Gastrocnemius medialis (tissue), 4 donors: ENCODE data around the gene EPHB2. TPM values are rescaled to one million over a fixed set of nuclear protein-coding genes. Genes with fewer than 3 reads are reported as not detected.

Source experiments
- ATAC-seq, 2 donors: fragments of 150-250 bp; one replicate each; pipeline ENCODE4 v1.9.1; 2016
- DNase-seq, 2 donors: peaks; one replicate each; pipeline ENCODE4 v3.0.0-alpha.2; 2019
- H3K27ac ChIP-seq, 4 donors: fragments of 200-600 bp; sonication (generic); 1 replicate in 1 of 4; 2 replicates in 3 of 4; pipeline ENCODE4 v1.5.1; 2016 to 2018; ENCODE audit warnings: mild to moderate bottlenecking in 2 of 4, moderate library complexity in 1 of 4
- H3K27me3 ChIP-seq, 3 donors: fragments of 200-600 bp; sonication (generic) in 2 of 3; 1 replicate in 1 of 3; 2 replicates in 2 of 3; pipeline versions ENCODE4 v1.5.1 to v1.6.0; 2016 to 2019; ENCODE audit warnings: mild to moderate bottlenecking in 1 of 3, moderate library complexity in 1 of 3
- H3K36me3 ChIP-seq, 2 donors: fragments of 200-600 bp; sonication (generic) in 1 of 2; one replicate each; pipeline ENCODE4 v1.5.1; 2017 to 2018
- H3K4me1 ChIP-seq, 2 donors: fragments of 200-600 bp; sonication (generic) in 1 of 2; one replicate each; pipeline ENCODE4 v1.5.1; 2016 to 2017; ENCODE audit warnings: mild to moderate bottlenecking in 2 of 2
- H3K4me3 ChIP-seq, 4 donors: fragments of 200-600 bp; sonication (generic) in 3 of 4; 1 replicate in 1 of 4; 2 replicates in 3 of 4; pipeline ENCODE4 v1.5.1; 2016 to 2019; ENCODE audit warnings: mild to moderate bottlenecking in 2 of 4
- H3K9me3 ChIP-seq, 3 donors: fragments of 200-600 bp; sonication (generic) in 2 of 3; 1 replicate in 1 of 3; 2 replicates in 2 of 3; pipeline ENCODE4 v1.5.1; 2016 to 2019
- CTCF ChIP-seq, 5 experiments: fragments of 450-650 bp in 3 of 5; fragments of 200-600 bp in 2 of 5; sonication (generic) in 2 of 5; IDR thresholded peaks in 4 of 5; conservative IDR thresholded peaks in 1 of 5; 1 replicate in 4 of 5; 2 replicates in 1 of 5; pipeline ENCODE4 v1.5.1; 2016 to 2019; ENCODE audit warnings: antibody characterized with exemption in 5 of 5, mild to moderate bottlenecking in 3 of 5, moderate library complexity in 3 of 5
- POLR2A ChIP-seq, 2 donors: fragments of 450-650 bp; IDR thresholded peaks; one replicate each; pipeline ENCODE4 v1.6.1; 2017; ENCODE audit warnings: antibody characterized with exemption in 2 of 2, mild to moderate bottlenecking in 2 of 2, moderate library complexity in 2 of 2
- in situ Hi-C, 4 donors: fragments of 200-750 bp; cut with MboI; loops; one replicate each; pipeline versions ENCODE4 v1.15.0 to v1.8.0; 2017; ENCODE audit warnings: low sequenced_read_pairs in 4 of 4
- intact Hi-C: fragments of 100-400 bp; cut with DNase I; formaldehyde crosslinking; loops from one replicate; pipeline ENCODE4 v1.15.1; 2023; ENCODE audit warnings: low total_unique reads
- total RNA-seq, 4 donors: library from RNA; depleted of rRNA; stranded (reverse); fragments of >200 nt; gene quantifications; one replicate each; pipeline versions ENCODE4 v1.1.0 to v1.2.3, GENCODE V29; 2016

Gene EPHB2
- total RNA-seq, 4 donors from 2014 or later, result 0.07 to 0.58 (median 0.24) TPM; not detected in 1

- TF ChIP-seq CTCF (IDR thresholded peaks at IDR 0.05 in 4 of 5, conservative IDR thresholded peaks at IDR 0.05 in 1 of 5), result no peak
- TF ChIP-seq POLR2A (IDR thresholded peaks at IDR 0.05), result no peak
- ATAC-seq (no peak), DNase-seq (no peak)
- in situ Hi-C loops, result no loop called here
- Histone ChIP-seq H3K36me3 (no peaks in the 10 kb centered on the region), H3K4me1 (no peaks in the 10 kb centered on the region), H3K4me3 (no peak overlapping the region), H3K9me3 (no peaks in the 10 kb centered on the region), H3K27me3 (peaks cover 8 to 15% (median 10%) of the 10 kb centered on the region in 3 donors), H3K27ac (no peak overlapping the region)
- intact Hi-C loops, result no loop called here
Measured at GRCh38 chr1:22681556-22682276, 28.9 kb upstream of the EPHB2 start.

- in situ Hi-C loops, result no loop called here
- peaks cover 7 to 17% (median 9%) of the 10 kb centered on the region in 3 donors for H3K27me3 ChIP-seq
Measured at GRCh38 chr1:22683547-22683946, 27.1 kb upstream of the EPHB2 start.

GRCh38 chr1:22685591-22686059 lies 25.0 kb upstream of the EPHB2 start:
- in situ Hi-C loops (no loop called here), intact Hi-C loops (no loop called here)
- Histone ChIP-seq H3K36me3 (no peaks in the 10 kb centered on the region), H3K9me3 (no peaks in the 10 kb centered on the region), H3K4me1 (no peaks in the 10 kb centered on the region), H3K27me3 (peaks cover 7 to 23% (median 9%) of the 10 kb centered on the region in 3 donors), H3K27ac (no peak overlapping the region), H3K4me3 (no peak overlapping the region)
- ATAC-seq, result no peak
- DNase-seq, result no peak
- no peak for TF ChIP-seq POLR2A (IDR thresholded peaks at IDR 0.05)
- TF ChIP-seq CTCF (IDR thresholded peaks at IDR 0.05 in 4 of 5, conservative IDR thresholded peaks at IDR 0.05 in 1 of 5), result no peak

More at GRCh38 chr1:22683547-22683946, 27.1 kb upstream of the EPHB2 start:
- Histone ChIP-seq H3K27ac (no peak overlapping the region), H3K4me3 (no peak overlapping the region), H3K4me1 (no peaks in the 10 kb centered on the region), H3K36me3 (no peaks in the 10 kb centered on the region), H3K9me3 (no peaks in the 10 kb centered on the region)
- TF ChIP-seq CTCF (IDR thresholded peaks at IDR 0.05 in 4 of 5, conservative IDR thresholded peaks at IDR 0.05 in 1 of 5) (no peak), POLR2A (IDR thresholded peaks at IDR 0.05) (no peak)
- intact Hi-C loops, result no loop called here
- DNase-seq, result no peak
- ATAC-seq, result no peak

GRCh38 chr1:22687191-22687590 lies 23.4 kb upstream of the EPHB2 start:
- in situ Hi-C loops, result no loop called here
- intact Hi-C loops, result no loop called here

More at GRCh38 chr1:22687191-22687590, 23.4 kb upstream of the EPHB2 start:
- Histone ChIP-seq H3K9me3 (no peaks in the 10 kb centered on the region), H3K27ac (no peak overlapping the region), H3K4me1 (no peaks in the 10 kb centered on the region), H3K27me3 (peaks cover 0 to 23% (median 9%) of the 10 kb centered on the region in 3 donors), H3K36me3 (no peaks in the 10 kb centered on the region), H3K4me3 (no peak overlapping the region)
- ATAC-seq (no peak), DNase-seq (no peak)
- TF ChIP-seq POLR2A (IDR thresholded peaks at IDR 0.05) (no peak), CTCF (IDR thresholded peaks at IDR 0.05 in 4 of 5, conservative IDR thresholded peaks at IDR 0.05 in 1 of 5) (no peak)
